Small intestine (tissue), 16 donors: Measurements from ENCODE around the gene HSPA1L. TPM values are rescaled to one million over a fixed set of nuclear protein-coding genes. Genes with fewer than 3 reads are reported as not detected.
"Not testable (repeated sequence)": the region's sequence is repeated elsewhere in the genome, so short reads cannot be mapped to it uniquely, and the experiment has no call there.

Experiments
- DNase-seq, 2 donors: peaks; one replicate each; pipeline versions ENCODE4 v3.0.0 to v3.0.0-alpha.2; 2013
- FAIRE-seq: peaks from 2 replicates; lab custom pipeline; 2012; peaks lifted over from hg19 to GRCh38; lab: Jason Lieb, UNC
- H3K27ac ChIP-seq, 3 donors: one replicate each; pipeline ENCODE4 v1.5.1; 2013; ENCODE audit warnings: low read length in 2 of 3, mild to moderate bottlenecking in 2 of 3, control low read depth in 1 of 3, inconsistent platforms in 1 of 3, low read depth in 1 of 3, moderate library complexity in 1 of 3
- H3K27me3 ChIP-seq, 3 donors: one replicate each; pipeline ENCODE4 v1.6.1; 2013; ENCODE audit warnings: low read length in 3 of 3, inconsistent platforms in 1 of 3; ENCODE audit not compliant: control insufficient read depth in 3 of 3, insufficient read depth in 3 of 3
- H3K36me3 ChIP-seq, 3 donors: one replicate each; pipeline ENCODE4 v1.6.1; 2013; ENCODE audit warnings: low read length in 3 of 3, inconsistent platforms in 1 of 3, low read depth in 1 of 3, mild to moderate bottlenecking in 1 of 3, moderate library complexity in 1 of 3; ENCODE audit not compliant: control insufficient read depth in 3 of 3, insufficient read depth in 2 of 3
- H3K4me1 ChIP-seq, 3 donors: one replicate each; pipeline ENCODE4 v1.6.1; 2013; ENCODE audit warnings: low read length in 2 of 3, inconsistent platforms in 1 of 3, low read depth in 1 of 3, mild to moderate bottlenecking in 1 of 3, moderate library complexity in 1 of 3; ENCODE audit not compliant: control insufficient read depth in 3 of 3, insufficient read depth in 2 of 3
- H3K4me3 ChIP-seq, 3 donors: one replicate each; pipeline ENCODE4 v1.5.1; 2013; ENCODE audit warnings: low read length in 3 of 3, control low read depth in 1 of 3, inconsistent platforms in 1 of 3, low read depth in 1 of 3, mild to moderate bottlenecking in 1 of 3, moderate library complexity in 1 of 3
- H3K9me3 ChIP-seq, 2 donors: one replicate each; pipeline ENCODE4 v1.6.1; 2013; ENCODE audit warnings: low read depth in 1 of 2, low read length in 1 of 2; ENCODE audit not compliant: control insufficient read depth in 2 of 2, insufficient read depth in 1 of 2
- WGBS, 3 donors: extraction: QIAGEN DNeasy Blood & Tissue Kit; methylation state at CpG; one replicate each; pipeline ENCODE4 v1.1.7; 2013; 5-methylcytosine and 5-hydroxymethylcytosine counted together
- long read RNA-seq, 10 donors: transcript quantifications; one replicate each; lab custom pipeline, GENCODE V29; 2026
- polyA plus RNA-seq, 4 donors: library from polyadenylated mRNA; stranded (reverse) in 3 of 4; unstranded in 1 of 4; fragments of 200-250 nt in 3 of 4; fragments of 120-200 nt in 1 of 4; gene quantifications; one replicate each; pipeline versions ENCODE4 v1.2.1 to v1.2.3, GENCODE V29; 2013
- donor health status: healthy with polysubstance abuse.
- donor health status: control.
- donor health status: control.
- donor health status: Bipolar disorder and iron deficiency.
- donor health status: healthy.

HSPA1L gene
- 1 to 10 TPM in 2 of 4 donors, under 1 TPM in 2; 0.27 to 2.6 (median 1.1) TPM for polyA plus RNA-seq
- long read RNA-seq, donor 1 = 0 reads
- long read RNA-seq, donor 2 = 0 reads
- long read RNA-seq, donor 3 = 0 reads
- long read RNA-seq, donor 4 = 0 reads
- long read RNA-seq, donor 5, partial matches to known transcripts = 183 of 230 reads
- long read RNA-seq, donor 5, other reads (novel, unspliced or antisense) = 47 of 230 reads
- long read RNA-seq, donor 6, partial matches to known transcripts = 82 of 82 reads
- long read RNA-seq, donor 6, other reads (novel, unspliced or antisense) = 0 of 82 reads
- long read RNA-seq, donor 7, partial matches to known transcripts = 1,189 of 1,201 reads
- long read RNA-seq, donor 7, other reads (novel, unspliced or antisense) = 11 of 1,201 reads
- long read RNA-seq, donor 8 = 0 reads
- long read RNA-seq, donor 9, partial matches to known transcripts = 28 of 28 reads
- long read RNA-seq, donor 9, other reads (novel, unspliced or antisense) = 0 of 28 reads
- long read RNA-seq, donor 10, partial matches to known transcripts = 0 of 1 reads
- long read RNA-seq, donor 10, other reads (novel, unspliced or antisense) = 0 of 1 reads

DNA sequence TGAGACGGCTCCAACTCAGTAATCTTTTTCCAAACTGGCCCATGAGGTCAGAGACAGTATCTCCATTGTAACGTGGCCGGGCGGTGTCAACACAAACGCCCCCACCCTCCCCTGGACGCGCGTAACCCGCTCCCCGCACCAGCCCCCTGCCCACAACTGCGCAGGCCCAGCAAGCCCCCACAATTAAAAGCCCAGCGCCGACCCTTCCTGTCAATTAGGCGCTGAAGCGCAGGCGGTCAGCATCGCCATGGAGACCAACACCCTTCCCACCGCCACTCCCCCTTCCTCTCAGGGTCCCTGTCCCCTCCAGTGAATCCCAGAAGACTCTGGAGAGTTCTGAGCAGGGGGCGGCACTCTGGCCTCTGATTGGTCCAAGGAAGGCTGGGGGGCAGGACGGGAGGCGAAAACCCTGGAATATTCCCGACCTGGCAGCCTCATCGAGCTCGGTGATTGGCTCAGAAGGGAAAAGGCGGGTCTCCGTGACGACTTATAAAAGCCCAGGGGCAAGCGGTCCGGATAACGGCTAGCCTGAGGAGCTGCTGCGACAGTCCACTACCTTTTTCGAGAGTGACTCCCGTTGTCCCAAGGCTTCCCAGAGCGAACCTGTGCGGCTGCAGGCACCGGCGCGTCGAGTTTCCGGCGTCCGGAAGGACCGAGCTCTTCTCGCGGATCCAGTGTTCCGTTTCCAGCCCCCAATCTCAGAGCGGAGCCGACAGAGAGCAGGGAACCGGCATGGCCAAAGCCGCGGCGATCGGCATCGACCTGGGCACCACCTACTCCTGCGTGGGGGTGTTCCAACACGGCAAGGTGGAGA is at the start of gene HSPA1L, which contains the start of gene HSPA1A:
Gene HSPA1L, minus strand, starts transcription at position 259 of the 814 bp plus-strand sequence. CDS start 3,311 bp downstream, outside the sequence.
Gene HSPA1A, plus strand, starts transcription at position 519 of the 814 bp plus-strand sequence. Its CDS starts 214 bp downstream, at position 733.
- FAIRE-seq = no peak
- peak; percentile 95 to 96 for DNase-seq
- no peaks in the 10 kb centered on the region for H3K27me3 ChIP-seq
- peaks cover 0 to 9% (median 0%) of the 10 kb centered on the region in 3 donors for H3K36me3 ChIP-seq
- peak within 1 kb of the TSS; percentile 34 to 87 (median 37) for H3K4me3 ChIP-seq
- no peaks in the 10 kb centered on the region for H3K9me3 ChIP-seq
- peaks cover 2 to 32% (median 6%) of the 10 kb centered on the region in 3 donors for H3K4me1 ChIP-seq
- WGBS, 3 donors = 1 to 2% (median 1%) methylated on average over 53 to 56 of the region's 56 CpGs
- peak within 1 kb of the TSS; percentile 80 to 100 (median 96) for H3K27ac ChIP-seq

DNA sequence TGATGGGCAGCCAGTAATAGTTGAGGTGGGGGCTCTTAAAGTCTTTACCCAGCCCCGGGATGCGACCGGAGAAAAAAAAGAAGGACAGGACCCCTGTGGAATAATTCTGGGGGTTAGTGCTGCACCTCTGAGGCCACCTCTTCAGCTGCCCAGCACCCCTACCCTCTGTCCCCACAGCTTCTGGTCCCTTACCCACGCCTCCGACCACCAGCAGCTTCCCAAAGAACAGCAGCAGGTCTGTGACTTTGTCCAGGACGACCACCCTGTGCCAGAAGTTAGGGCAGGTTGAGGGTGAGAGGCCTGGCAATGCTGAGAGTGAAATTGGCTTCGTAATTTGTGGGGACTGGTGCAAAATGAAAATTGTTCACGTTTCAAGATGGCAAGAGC is 49.7 kb upstream of the HSPA1L start:
- Histone ChIP-seq H3K4me3 (no peak overlapping the region), H3K27me3 (no peaks in the 10 kb centered on the region), H3K27ac (no peak overlapping the region), H3K9me3 (no peaks in the 10 kb centered on the region), H3K4me1 (peaks cover 0 to 12% (median 0%) of the 10 kb centered on the region in 3 donors), H3K36me3 (peaks cover 2 to 76% (median 5%) of the 10 kb centered on the region in 3 donors)
- FAIRE-seq (no peak), DNase-seq (no peak)
- WGBS, 3 donors = 85 to 90% (median 87%) methylated on average over 6 to 8 of the region's 8 CpGs

DNA sequence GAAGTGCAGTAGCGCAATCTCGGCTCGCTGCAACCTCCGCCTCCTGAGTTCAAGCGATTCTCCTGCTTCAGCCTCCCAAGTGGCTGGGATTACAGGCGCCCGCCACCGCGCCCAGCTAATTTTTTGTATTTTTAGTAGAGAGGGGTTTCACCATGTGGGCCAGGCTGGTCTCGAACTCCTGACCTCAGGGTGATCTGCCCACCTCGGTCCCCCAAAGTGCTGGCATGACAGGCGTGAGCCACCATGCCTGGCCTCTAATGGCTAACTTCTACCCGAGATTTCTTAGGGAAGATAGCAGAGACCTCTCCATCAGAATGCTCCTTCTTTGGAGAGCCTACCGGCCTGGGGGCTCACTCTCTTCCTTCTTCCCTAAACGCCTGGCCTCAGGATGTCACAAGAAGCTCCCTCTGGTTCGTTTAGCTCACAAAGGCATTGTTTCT is 49.1 kb upstream of the HSPA1L start:
- H3K27ac ChIP-seq = peak overlapping the region in 2 of 3 donors; percentile 5 to 78
- 21 to 47% (median 29%) methylated on average over 16 of the region's 16 CpGs for WGBS, 3 donors
- DNase-seq, FAIRE-seq, H3K9me3 ChIP-seq, H3K27me3 ChIP-seq: not testable (repeated sequence)
- H3K4me1 ChIP-seq = peaks cover 0 to 12% (median 0%) of the 10 kb centered on the region in 3 donors
- peak overlapping the region in 1 of 3 donors; percentile 39 for H3K4me3 ChIP-seq
- H3K36me3 ChIP-seq = peaks cover 4 to 79% (median 5%) of the 10 kb centered on the region in 3 donors

DNA sequence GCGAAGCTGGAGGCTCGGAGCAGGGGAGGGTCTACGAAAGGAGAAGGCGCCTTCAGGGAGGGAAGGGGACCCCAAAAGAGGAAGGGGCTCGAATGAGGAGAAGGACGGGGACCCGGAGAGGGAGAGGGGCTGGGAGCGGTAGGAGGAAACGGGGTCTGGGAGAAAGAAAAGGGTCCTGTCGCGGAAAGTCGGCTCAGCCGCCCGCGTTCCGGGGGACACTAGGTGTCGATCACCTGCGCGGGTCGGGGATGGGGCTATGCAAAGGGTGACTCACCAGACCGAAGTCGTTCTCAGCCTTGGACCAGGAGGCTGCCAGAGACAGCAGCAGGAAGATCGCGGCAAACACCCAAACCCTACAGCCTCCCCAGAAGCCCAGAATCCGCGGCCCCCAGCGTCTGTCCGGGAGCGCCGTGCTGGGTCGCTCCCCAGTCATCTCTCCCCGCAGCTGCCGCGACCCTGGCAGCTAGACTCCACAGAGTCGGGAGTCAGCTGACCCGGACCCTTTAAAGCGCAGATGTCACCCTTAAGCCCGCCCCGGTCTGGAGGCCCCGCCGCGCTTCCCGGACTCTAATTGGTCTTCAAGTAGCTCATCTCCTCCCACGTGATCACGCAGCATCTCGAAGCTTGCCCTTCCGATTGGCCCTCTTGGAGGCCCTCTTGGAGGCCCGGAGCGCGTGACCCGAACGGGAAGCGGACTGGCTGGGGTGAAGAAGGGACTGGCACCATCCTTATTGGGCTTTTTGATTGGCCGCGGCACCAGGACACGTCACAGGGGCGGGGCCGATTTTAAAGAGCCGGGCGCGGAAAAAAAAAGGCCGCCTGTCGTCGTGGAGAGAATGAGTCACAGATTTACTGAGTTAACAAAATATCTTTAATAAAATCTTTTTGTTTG is 47.5 kb upstream of the HSPA1L start, which contains the start of gene NEU1:
Gene NEU1, minus strand, starts transcription at position 478 of the 892 bp plus-strand sequence. Its CDS starts 45 bp downstream, at position 433.
- WGBS, 3 donors = 0 to 1% (median 1%) methylated on average over 62 to 64 of the region's 64 CpGs
- FAIRE-seq = peak; percentile 53
- peaks cover 4 to 80% (median 4%) of the 10 kb centered on the region in 3 donors for H3K36me3 ChIP-seq

DNA sequence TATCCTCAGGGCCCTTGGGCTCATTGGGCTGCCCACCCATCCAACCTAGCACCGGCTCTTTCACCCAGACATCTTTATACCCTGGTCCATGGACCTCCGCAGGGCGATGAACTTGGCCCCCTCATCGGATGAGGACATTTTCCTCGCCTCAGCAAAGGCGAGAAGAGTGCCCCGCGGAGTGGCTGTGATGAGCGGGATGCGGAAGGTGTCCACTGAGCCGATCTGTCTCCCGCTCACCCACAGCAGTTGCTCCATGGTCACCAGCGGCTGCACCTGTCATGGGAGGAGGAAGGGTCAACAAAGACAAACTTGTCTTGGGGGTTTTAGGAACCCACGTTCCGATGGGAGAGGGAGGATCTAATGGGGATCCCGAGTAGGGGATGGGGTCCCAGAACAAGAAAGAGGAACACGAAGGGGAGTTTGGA is 46.8 kb upstream of the HSPA1L start:
- peak in 1 of 2 donors; percentile 31 for DNase-seq
- H3K27me3 ChIP-seq = no peaks in the 10 kb centered on the region
- H3K9me3 ChIP-seq = no peaks in the 10 kb centered on the region
- peak overlapping the region in 1 of 3 donors; percentile 77 for H3K27ac ChIP-seq
- no peak for FAIRE-seq
- H3K36me3 ChIP-seq = peaks cover 4 to 77% (median 4%) of the 10 kb centered on the region in 3 donors
- 44 to 49% (median 45%) methylated on average over 17 of the region's 17 CpGs for WGBS, 3 donors
- peaks cover 0 to 12% (median 0%) of the 10 kb centered on the region in 3 donors for H3K4me1 ChIP-seq
- H3K4me3 ChIP-seq = peak overlapping the region; percentile 50 to 83 (median 63)

More for the DNA sequence above, 47.5 kb upstream of the HSPA1L start, which contains the start of gene NEU1:
- peaks cover 0 to 12% (median 0%) of the 10 kb centered on the region in 3 donors for H3K4me1 ChIP-seq
- no peaks in the 10 kb centered on the region for H3K27me3 ChIP-seq
- H3K27ac ChIP-seq = peak within 1 kb of the TSS; percentile 60 to 91 (median 78)
- H3K4me3 ChIP-seq = peak within 1 kb of the TSS; percentile 50 to 83 (median 63)
- DNase-seq = peak; percentile 100
- H3K9me3 ChIP-seq = no peaks in the 10 kb centered on the region

DNA sequence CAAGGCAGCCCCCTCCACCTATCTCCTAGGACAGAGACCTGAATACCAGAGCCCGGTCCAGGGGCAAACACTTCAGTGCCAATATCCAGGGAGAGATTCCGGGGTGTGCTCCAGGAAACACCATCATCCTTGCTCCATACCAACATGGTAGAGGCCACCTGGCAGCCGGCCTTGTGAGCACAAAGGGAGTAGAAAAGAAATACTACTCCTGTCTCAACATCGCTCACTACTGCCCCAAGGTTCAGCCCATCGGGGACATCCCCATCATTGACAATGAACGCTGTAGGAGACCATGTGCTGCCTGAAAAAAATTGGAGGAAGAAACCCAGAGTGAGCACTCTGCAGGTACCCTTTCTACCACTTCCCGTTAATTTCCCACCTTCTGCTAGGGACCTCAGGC is 46.1 kb upstream of the HSPA1L start:
- Histone ChIP-seq H3K4me1 (peaks cover 0 to 12% (median 0%) of the 10 kb centered on the region in 3 donors), H3K9me3 (no peaks in the 10 kb centered on the region), H3K4me3 (no peak overlapping the region), H3K27ac (no peak overlapping the region), H3K27me3 (no peaks in the 10 kb centered on the region), H3K36me3 (peaks cover 4 to 74% (median 4%) of the 10 kb centered on the region in 3 donors)
- DNase-seq = no peak
- 92 to 97% (median 94%) methylated on average over 7 of the region's 7 CpGs for WGBS, 3 donors
- FAIRE-seq = no peak

DNA sequence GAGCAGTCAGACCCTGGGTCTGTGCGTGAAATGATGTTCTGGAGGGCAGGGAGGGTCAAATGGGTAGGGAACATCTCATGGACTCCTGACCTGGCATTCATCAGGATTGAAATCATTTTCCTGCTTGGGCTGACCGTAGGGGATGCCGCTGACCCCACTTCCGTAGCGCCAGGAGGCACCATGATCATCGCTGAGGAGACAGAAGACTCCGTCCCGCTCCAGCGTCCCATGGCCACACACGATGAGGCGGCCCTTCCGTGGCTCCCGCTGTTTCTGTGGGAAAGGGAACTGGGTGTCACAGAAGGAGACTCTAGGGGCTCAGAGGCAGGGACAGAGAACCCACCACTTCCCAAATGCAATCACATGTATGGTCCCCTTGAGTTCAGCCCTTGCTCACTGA is 45.3 kb upstream of the HSPA1L start:
- DNase-seq (no peak), FAIRE-seq (no peak)
- Histone ChIP-seq H3K4me1 (peaks cover 0 to 12% (median 0%) of the 10 kb centered on the region in 3 donors), H3K4me3 (no peak overlapping the region), H3K27me3 (no peaks in the 10 kb centered on the region), H3K9me3 (no peaks in the 10 kb centered on the region), H3K36me3 (peaks cover 0 to 71% (median 4%) of the 10 kb centered on the region in 3 donors), H3K27ac (no peak overlapping the region)
- 96 to 98% (median 97%) methylated on average over 13 of the region's 13 CpGs for WGBS, 3 donors
